ENCODE results near the gene GJB3. TPM values are rescaled to one million over a fixed set of nuclear protein-coding genes. Genes with fewer than 3 reads are reported as not detected.
"Not testable (repeated sequence)": the region's sequence is repeated elsewhere in the genome, so short reads cannot be mapped to it uniquely, and the experiment has no call there.

Gene GJB3
- total and polyA plus RNA-seq, 4 donors, result 0.21 to 1.0 (median 0.42) TPM; not detected in 1

DNA sequence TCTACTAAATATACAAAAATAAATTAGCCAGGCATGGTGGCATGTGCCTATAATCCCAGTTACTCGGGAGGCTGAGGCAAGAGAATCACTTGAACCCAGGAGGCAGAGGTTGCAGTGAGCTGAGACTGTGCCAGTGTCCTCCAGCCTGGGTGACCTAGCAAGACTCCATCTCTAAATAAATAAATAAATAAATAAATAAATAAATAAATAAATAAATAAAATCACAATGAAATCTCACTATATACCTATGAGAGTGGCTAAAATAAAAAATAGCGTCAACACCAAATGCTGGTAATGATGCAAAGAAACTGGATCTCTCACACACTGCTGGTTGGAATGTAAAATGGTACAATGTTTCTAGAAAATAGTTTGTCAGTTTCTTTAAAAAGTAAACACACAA is 37.8 kb downstream of the GJB3 start:
- H3K4me3 ChIP-seq (ENCODE audit: low read length in 2 of 2); intact Hi-C loops (cut with DNase I); ATAC-seq (ENCODE audit: low FRiP score); H3K36me3 ChIP-seq (ENCODE audit: control insufficient read depth in 1 of 2, insufficient read depth in 2 of 2, low read length in 1 of 2); H3K4me1 ChIP-seq (ENCODE audit: control insufficient read depth in 1 of 2, insufficient read depth in 2 of 2, low read length in 2 of 2); H3K27me3 ChIP-seq (ENCODE audit: control insufficient read depth in 1 of 2, insufficient read depth in 2 of 2, low read length in 1 of 2); H3K9me3 ChIP-seq (ENCODE audit: control insufficient read depth, low read length); DNase-seq; H3K27ac ChIP-seq (ENCODE audit: low read depth in 1 of 2, low read length in 2 of 2): not testable (repeated sequence)
- WGBS, 2 donors, result 95 to 97% methylated on average over 2 of the region's 2 CpGs

DNA sequence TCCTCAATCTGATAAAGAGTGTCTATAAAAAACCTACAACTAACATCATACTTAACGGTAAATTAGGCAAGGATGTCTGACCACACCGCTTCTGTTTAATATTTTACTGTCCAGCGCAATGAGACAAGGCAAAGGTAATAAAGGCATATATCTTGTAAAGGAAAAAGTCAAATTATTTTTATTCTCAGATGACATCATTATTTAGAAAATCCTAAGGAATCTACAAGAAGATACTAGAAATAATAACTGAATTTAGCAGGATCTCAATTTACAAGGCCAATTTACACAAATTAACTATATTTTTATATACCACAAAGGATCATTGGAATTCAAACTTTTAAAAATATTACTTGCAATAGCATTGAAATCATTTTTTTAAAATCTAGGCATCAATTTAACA is 41.2 kb downstream of the GJB3 start:
- Histone ChIP-seq H3K27ac (ENCODE audit: low read depth in 1 of 2, low read length in 2 of 2) (no peak overlapping the region), H3K27me3 (ENCODE audit: control insufficient read depth in 1 of 2, insufficient read depth in 2 of 2, low read length in 1 of 2) (no peaks in the 10 kb centered on the region), H3K36me3 (ENCODE audit: control insufficient read depth in 1 of 2, insufficient read depth in 2 of 2, low read length in 1 of 2) (no peaks in the 10 kb centered on the region), H3K4me3 (ENCODE audit: low read length in 2 of 2) (no peak overlapping the region), H3K4me1 (ENCODE audit: control insufficient read depth in 1 of 2, insufficient read depth in 2 of 2, low read length in 2 of 2) (peaks cover 0 to 3% of the 10 kb centered on the region in 2 donors), H3K9me3 (ENCODE audit: control insufficient read depth, low read length) (no peaks in the 10 kb centered on the region)
- intact Hi-C loops (cut with DNase I), result no loop called here
- ATAC-seq (ENCODE audit: low FRiP score), result no peak
- 66 to 67% methylated on average over 3 of the region's 3 CpGs for WGBS, 2 donors
- DNase-seq, result no peak

DNA sequence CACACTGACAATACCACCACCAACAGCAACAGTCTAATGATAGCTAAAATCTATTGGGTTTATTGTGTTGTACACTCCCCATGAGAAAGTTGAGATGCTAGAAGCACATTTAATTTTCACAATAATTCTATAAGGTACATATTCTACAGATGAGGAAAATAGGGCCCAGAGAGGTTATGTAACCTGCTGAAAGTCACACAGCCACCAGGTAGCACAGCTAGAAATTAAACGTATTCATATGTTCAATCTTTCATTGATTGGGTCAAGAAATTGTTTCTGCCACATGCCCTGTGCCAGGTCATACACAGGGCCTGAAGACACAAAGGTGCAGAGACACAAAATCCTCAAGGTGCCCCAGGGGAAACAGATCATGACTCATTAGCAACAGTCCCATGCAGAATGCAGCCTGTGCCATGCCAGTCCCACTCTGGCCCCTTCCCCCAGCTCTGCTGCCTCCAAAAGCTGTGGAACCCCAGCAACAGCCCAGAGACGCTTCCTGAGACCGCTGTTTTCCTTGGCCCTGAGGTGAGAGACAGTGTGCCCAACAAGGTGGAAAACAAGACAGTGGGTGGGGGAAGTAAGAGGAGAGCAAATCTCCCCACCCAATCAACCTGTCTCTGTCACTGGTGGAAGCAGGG is 43.9 kb downstream of the GJB3 start:
- 22 to 25% methylated on average over 3 of the region's 3 CpGs for WGBS, 2 donors
- no peak for DNase-seq
- intact Hi-C loops (cut with DNase I), result no loop called here

DNA sequence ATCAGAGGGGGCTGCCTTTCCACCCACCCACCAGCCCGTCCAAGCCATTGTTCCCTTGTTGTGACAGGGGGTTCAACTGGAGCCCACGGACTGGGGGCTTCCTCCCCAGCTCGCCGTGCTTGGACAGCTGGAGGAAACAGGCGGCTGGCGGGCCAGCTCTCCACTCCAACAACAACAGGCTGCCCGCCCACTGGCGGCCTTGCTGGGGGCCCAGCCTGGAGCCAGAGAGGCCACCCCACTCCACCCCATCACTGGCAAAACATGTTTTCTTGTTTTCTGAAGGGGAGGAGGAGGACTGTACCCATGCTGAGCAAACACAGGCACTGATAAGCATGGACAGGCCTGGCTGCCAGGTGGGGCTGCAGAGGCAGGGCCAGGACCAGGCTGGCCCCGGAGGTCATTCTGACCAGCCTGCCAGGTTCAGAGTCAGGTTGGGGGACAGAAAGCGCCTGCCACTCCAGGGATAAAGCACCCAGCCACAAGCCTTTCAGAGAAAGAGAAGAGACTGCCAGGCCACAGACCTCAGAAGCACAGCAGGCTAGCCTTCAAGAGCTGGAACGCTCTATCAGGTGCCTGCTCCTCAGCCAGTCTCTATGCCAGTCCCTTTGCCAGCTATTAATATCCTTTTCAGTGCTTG is 44.6 kb downstream of the GJB3 start:
- DNase-seq, result no peak

More for the DNA sequence above, 43.9 kb downstream of the GJB3 start:
- Histone ChIP-seq H3K4me3 (ENCODE audit: low read length in 2 of 2) (no peak overlapping the region), H3K27me3 (ENCODE audit: control insufficient read depth in 1 of 2, insufficient read depth in 2 of 2, low read length in 1 of 2) (no peaks in the 10 kb centered on the region), H3K27ac (ENCODE audit: low read depth in 1 of 2, low read length in 2 of 2) (peak overlapping the region; percentile 60 to 68), H3K4me1 (ENCODE audit: control insufficient read depth in 1 of 2, insufficient read depth in 2 of 2, low read length in 2 of 2) (peaks cover 2 to 5% of the 10 kb centered on the region in 2 donors), H3K36me3 (ENCODE audit: control insufficient read depth in 1 of 2, insufficient read depth in 2 of 2, low read length in 1 of 2) (no peaks in the 10 kb centered on the region), H3K9me3 (ENCODE audit: control insufficient read depth, low read length) (no peaks in the 10 kb centered on the region)
- peak; percentile 12 for ATAC-seq (ENCODE audit: low FRiP score)

DNA sequence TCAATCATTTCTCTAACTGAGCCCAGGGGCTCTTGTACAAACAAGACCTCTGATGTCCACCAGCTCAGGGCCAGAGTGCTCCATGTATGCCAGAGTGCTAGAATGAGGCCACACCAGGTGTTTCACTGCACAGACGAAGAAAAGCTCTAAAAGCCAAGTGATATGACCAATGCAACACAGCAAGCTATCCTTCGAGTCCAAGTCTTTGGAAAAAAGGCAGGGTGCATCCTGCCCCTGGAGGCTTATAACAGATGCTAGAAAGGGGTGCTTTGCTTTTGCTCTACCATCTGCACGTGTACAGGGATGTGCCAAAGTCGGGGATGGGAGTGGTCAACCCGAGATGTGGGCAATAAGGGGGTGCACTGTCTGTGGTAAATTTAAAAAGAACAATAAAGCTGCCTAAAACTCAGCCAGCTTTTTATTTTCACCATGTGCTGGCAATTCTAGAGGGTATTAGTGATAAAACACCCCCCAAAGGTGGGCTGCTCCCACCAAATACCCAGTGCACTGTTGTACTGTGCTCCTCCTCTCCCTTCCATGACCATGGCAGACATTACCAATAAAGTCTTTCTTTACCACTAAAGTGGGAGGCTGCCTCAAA is 46.4 kb downstream of the GJB3 start:
- DNase-seq (no peak), ATAC-seq (ENCODE audit: low FRiP score) (no peak)
- 72 to 78% methylated on average over 5 of the region's 5 CpGs for whole genome bisulfite sequencing, 2 donors
- H3K27me3 ChIP-seq (ENCODE audit: control insufficient read depth in 1 of 2, insufficient read depth in 2 of 2, low read length in 1 of 2), result no peaks in the 10 kb centered on the region
- H3K36me3 ChIP-seq (ENCODE audit: control insufficient read depth in 1 of 2, insufficient read depth in 2 of 2, low read length in 1 of 2), result no peaks in the 10 kb centered on the region
- H3K4me1 ChIP-seq (ENCODE audit: control insufficient read depth in 1 of 2, insufficient read depth in 2 of 2, low read length in 2 of 2), result peaks cover 4 to 5% of the 10 kb centered on the region in 2 donors
- no peak overlapping the region for H3K27ac ChIP-seq (ENCODE audit: low read depth in 1 of 2, low read length in 2 of 2)
- no peak overlapping the region for H3K4me3 ChIP-seq (ENCODE audit: low read length in 2 of 2)
- intact Hi-C loops (cut with DNase I), result no loop called here
- H3K9me3 ChIP-seq (ENCODE audit: control insufficient read depth, low read length), result no peaks in the 10 kb centered on the region

More for the DNA sequence above, 44.6 kb downstream of the GJB3 start:
- intact Hi-C loops (cut with DNase I), result no loop called here
- Histone ChIP-seq H3K27me3 (ENCODE audit: control insufficient read depth in 1 of 2, insufficient read depth in 2 of 2, low read length in 1 of 2) (no peaks in the 10 kb centered on the region), H3K9me3 (ENCODE audit: control insufficient read depth, low read length) (no peaks in the 10 kb centered on the region), H3K4me1 (ENCODE audit: control insufficient read depth in 1 of 2, insufficient read depth in 2 of 2, low read length in 2 of 2) (peaks cover 4 to 5% of the 10 kb centered on the region in 2 donors), H3K4me3 (ENCODE audit: low read length in 2 of 2) (no peak overlapping the region), H3K27ac (ENCODE audit: low read depth in 1 of 2, low read length in 2 of 2) (peak overlapping the region; percentile 60 to 68), H3K36me3 (ENCODE audit: control insufficient read depth in 1 of 2, insufficient read depth in 2 of 2, low read length in 1 of 2) (no peaks in the 10 kb centered on the region)
- WGBS, 2 donors, result 1 to 6% methylated on average over 11 of the region's 11 CpGs
- peak; percentile 87 for ATAC-seq (ENCODE audit: low FRiP score)

DNA sequence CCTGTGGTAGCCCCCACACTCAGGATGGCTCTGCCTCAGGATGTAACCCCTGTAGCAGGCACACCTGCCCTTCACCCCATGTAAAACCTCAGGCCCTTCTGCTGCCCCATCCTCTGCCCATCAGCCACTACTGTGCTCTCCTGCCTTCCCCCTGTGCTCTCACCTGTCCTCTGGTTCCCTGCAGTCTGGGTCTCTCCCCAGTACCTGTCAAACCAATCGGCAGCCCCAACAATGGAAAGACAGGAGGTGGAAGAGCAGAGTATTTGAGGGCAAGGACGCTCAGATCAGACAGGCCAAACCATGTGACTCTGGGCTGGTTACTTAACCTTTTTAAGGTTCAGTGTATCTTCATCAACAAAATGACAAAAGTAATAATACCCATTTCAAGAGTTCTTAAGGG is 47.6 kb downstream of the GJB3 start:
- no peaks in the 10 kb centered on the region for H3K27me3 ChIP-seq (ENCODE audit: control insufficient read depth in 1 of 2, insufficient read depth in 2 of 2, low read length in 1 of 2)
- no peaks in the 10 kb centered on the region for H3K9me3 ChIP-seq (ENCODE audit: control insufficient read depth, low read length)
- no peaks in the 10 kb centered on the region for H3K36me3 ChIP-seq (ENCODE audit: control insufficient read depth in 1 of 2, insufficient read depth in 2 of 2, low read length in 1 of 2)
- peaks cover 4 to 5% of the 10 kb centered on the region in 2 donors for H3K4me1 ChIP-seq (ENCODE audit: control insufficient read depth in 1 of 2, insufficient read depth in 2 of 2, low read length in 2 of 2)
- DNase-seq (no peak), ATAC-seq (ENCODE audit: low FRiP score) (no peak)
- intact Hi-C loops (cut with DNase I), result no loop called here
- 63 to 68% methylated on average over 2 of the region's 2 CpGs for WGBS, 2 donors
- no peak overlapping the region for H3K4me3 ChIP-seq (ENCODE audit: low read length in 2 of 2)
- peak overlapping the region in 1 of 2 donors; percentile 1 for H3K27ac ChIP-seq (ENCODE audit: low read depth in 1 of 2, low read length in 2 of 2)

DNA sequence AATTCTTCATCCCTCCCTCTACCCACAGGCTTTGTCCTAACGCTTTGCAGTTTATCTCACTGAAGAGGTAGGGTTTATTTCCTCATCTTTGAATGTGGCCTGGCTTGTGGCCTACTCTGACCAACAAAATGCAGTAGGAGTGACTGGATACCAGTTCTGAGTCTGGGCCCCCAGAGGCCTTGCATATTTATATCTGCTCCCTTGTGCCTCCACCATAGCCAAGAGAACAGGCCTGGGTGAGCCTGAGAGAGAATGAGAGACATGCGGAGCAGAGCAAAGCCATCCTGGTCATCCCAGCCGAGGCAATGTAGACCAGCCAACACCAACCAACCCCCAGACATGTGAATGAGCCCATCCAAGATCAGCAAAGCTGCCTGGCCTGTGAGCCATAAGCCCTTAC is 48.2 kb downstream of the GJB3 start:
- Histone ChIP-seq H3K9me3 (ENCODE audit: control insufficient read depth, low read length) (no peaks in the 10 kb centered on the region), H3K4me1 (ENCODE audit: control insufficient read depth in 1 of 2, insufficient read depth in 2 of 2, low read length in 2 of 2) (peaks cover 4 to 5% of the 10 kb centered on the region in 2 donors), H3K27ac (ENCODE audit: low read depth in 1 of 2, low read length in 2 of 2) (peak overlapping the region in 1 of 2 donors; percentile 73), H3K4me3 (ENCODE audit: low read length in 2 of 2) (no peak overlapping the region), H3K27me3 (ENCODE audit: control insufficient read depth in 1 of 2, insufficient read depth in 2 of 2, low read length in 1 of 2) (no peaks in the 10 kb centered on the region), H3K36me3 (ENCODE audit: control insufficient read depth in 1 of 2, insufficient read depth in 2 of 2, low read length in 1 of 2) (no peaks in the 10 kb centered on the region)
- intact Hi-C loops (cut with DNase I), result no loop called here
- 4 to 12% methylated on average over 3 of the region's 3 CpGs for WGBS, 2 donors
- peak; percentile 58 for ATAC-seq (ENCODE audit: low FRiP score)
- DNase-seq, result no peak

DNA sequence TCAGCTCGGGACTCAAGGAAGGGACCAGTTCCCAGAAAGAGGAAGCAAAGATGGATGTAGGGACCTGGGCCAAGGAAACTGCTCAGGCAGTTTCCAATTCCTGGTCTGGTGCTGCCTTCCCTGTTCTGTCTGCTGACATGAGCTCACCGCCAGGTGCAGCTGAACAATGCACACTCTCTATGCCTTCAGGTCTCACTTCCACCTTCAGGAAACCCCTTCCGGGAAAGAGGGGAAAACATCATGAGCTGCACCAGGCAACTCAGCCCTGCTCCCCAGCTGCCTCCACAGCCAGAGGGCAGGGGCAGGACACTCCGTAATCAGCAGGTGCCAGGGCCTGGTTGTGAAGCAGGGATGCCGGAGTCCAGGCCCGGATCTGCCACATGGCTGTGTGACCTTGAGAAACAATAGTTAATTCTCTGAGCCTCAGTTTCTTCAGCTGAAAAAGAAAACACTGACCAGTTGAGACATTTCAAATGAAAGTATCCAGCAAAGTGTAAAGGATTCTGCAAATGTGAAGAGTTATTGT is 50.8 kb downstream of the GJB3 start:
- Histone ChIP-seq H3K4me1 (ENCODE audit: control insufficient read depth in 1 of 2, insufficient read depth in 2 of 2, low read length in 2 of 2) (peaks cover 2 to 4% of the 10 kb centered on the region in 2 donors), H3K4me3 (ENCODE audit: low read length in 2 of 2) (no peak overlapping the region), H3K36me3 (ENCODE audit: control insufficient read depth in 1 of 2, insufficient read depth in 2 of 2, low read length in 1 of 2) (no peaks in the 10 kb centered on the region), H3K27ac (ENCODE audit: low read depth in 1 of 2, low read length in 2 of 2) (no peak overlapping the region), H3K9me3 (ENCODE audit: control insufficient read depth, low read length) (no peaks in the 10 kb centered on the region), H3K27me3 (ENCODE audit: control insufficient read depth in 1 of 2, insufficient read depth in 2 of 2, low read length in 1 of 2) (no peaks in the 10 kb centered on the region)
- 56 to 60% methylated on average over 6 of the region's 6 CpGs for WGBS, 2 donors
- ATAC-seq (ENCODE audit: low FRiP score), result no peak
- DNase-seq, result no peak
- intact Hi-C loops (cut with DNase I), result no loop called here

Measured in aorta (tissue), 5 donors.